Measurements from ENCODE around the gene OR5K4. TPM values are rescaled to one million over a fixed set of nuclear protein-coding genes. Genes with fewer than 3 reads are reported as not detected.

Gene OR5K4
- total and polyA plus RNA-seq, 2 of the 4 experiments (the other 2 are of a cell fraction): not detected

DNA sequence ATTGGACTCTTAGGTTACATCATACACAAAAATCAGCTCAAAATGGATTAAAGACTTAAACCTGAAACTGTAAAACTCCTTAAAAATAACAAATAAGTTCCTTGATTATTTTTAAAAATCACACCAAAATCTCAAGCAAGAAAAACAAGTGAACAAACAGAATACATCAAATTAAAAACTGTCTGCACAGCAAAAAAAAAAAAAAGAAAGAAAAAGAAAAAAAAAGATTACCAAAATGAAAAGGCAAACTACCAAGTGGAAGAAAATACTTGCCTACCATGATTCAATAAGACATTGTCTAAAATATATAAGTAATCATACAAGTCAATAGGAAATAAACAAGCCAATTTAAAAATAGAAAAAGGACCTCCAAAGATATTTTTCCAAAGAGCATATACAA, 17.5 kb downstream of the OR5K4 start:
- no peaks in the 10 kb centered on the region for H3K27me3 ChIP-seq (ENCODE audit: control insufficient read depth, insufficient read depth, low read length)
- no peak overlapping the region for H2AK5ac ChIP-seq (ENCODE audit: low read depth, low read length)
- no peak overlapping the region for H3K9ac ChIP-seq (ENCODE audit: low read depth, low read length)
- no peaks in the 10 kb centered on the region for H3K9me3 ChIP-seq (ENCODE audit: control insufficient read depth, insufficient read depth, low read length)
- dilution Hi-C loops (cut with HindIII; ENCODE audit: low sequenced_read_pairs, unreplicated experiment) (no loop called here), intact Hi-C loops (cut with micrococcal nuclease) (no loop called here), in situ Hi-C loops (cut with MboI; ENCODE audit: low sequenced_read_pairs) (loop anchor here (25.0 kb wide), 1 partner anchor 91 kb away; the partner anchor contains the start of gene OR5K1)
- H3K4me3 ChIP-seq (ENCODE audit: insufficient read depth, low read depth, low read length): no peak overlapping the region
- H4K8ac ChIP-seq (ENCODE audit: low read depth in 2 of 2, low read length in 2 of 2): no peak overlapping the region
- no peak overlapping the region for H3K18ac ChIP-seq (ENCODE audit: low read depth, low read length)
- ATAC-seq (ENCODE audit: low read depth): no peak
- H3K56ac ChIP-seq (ENCODE audit: extremely low read depth, insufficient read depth, low read length): no peak overlapping the region
- TF ChIP-seq, protein P1, sequence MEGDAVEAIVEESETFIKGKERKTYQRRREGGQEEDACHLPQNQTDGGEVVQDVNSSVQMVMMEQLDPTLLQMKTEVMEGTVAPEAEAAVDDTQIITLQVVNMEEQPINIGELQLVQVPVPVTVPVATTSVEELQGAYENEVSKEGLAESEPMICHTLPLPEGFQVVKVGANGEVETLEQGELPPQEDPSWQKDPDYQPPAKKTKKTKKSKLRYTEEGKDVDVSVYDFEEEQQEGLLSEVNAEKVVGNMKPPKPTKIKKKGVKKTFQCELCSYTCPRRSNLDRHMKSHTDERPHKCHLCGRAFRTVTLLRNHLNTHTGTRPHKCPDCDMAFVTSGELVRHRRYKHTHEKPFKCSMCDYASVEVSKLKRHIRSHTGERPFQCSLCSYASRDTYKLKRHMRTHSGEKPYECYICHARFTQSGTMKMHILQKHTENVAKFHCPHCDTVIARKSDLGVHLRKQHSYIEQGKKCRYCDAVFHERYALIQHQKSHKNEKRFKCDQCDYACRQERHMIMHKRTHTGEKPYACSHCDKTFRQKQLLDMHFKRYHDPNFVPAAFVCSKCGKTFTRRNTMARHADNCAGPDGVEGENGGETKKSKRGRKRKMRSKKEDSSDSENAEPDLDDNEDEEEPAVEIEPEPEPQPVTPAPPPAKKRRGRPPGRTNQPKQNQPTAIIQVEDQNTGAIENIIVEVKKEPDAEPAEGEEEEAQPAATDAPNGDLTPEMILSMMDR (conservative IDR thresholded peaks at IDR 0.05; ENCODE audit: low read depth, low read length): no peak
- TF ChIP-seq CHD1 (IDR thresholded peaks at IDR 0.05; ENCODE audit: low read depth, low read length) (no peak), MAFK (IDR thresholded peaks at IDR 0.05; ENCODE audit: low read depth, low read length) (peak; percentile 57)
- POLR2A ChIA-PET (ENCODE audit: unreplicated experiment): no interaction called here
- H2BK15ac ChIP-seq (ENCODE audit: low read depth, low read length): no peak overlapping the region
- H3K4ac ChIP-seq (ENCODE audit: low read depth, low read length): no peak overlapping the region
- H3K4me1 ChIP-seq (ENCODE audit: control insufficient read depth, insufficient read depth, low read length): no peaks in the 10 kb centered on the region
- no peak overlapping the region for H4K5ac ChIP-seq (ENCODE audit: low read depth, low read length)
- no peak overlapping the region for H3K14ac ChIP-seq (replicated peaks; ENCODE audit: low read depth, low read length)
- H4K91ac ChIP-seq (ENCODE audit: insufficient read depth, low read depth, low read length): no peak overlapping the region
- no peak overlapping the region for H2AFZ ChIP-seq (replicated peaks; ENCODE audit: low read length, poor library complexity)
- H2BK120ac ChIP-seq (ENCODE audit: low read depth, low read length): no peak overlapping the region
- no peaks in the 10 kb centered on the region for H4K20me1 ChIP-seq (ENCODE audit: insufficient read depth, low read length)
- no peaks in the 10 kb centered on the region for H3K36me3 ChIP-seq (ENCODE audit: control insufficient read depth, insufficient read depth, low read length)
- H3K9me1 ChIP-seq (ENCODE audit: insufficient read depth, low read length): no peaks in the 10 kb centered on the region
- H3K27ac ChIP-seq (ENCODE audit: insufficient read depth, low read length): no peak overlapping the region
- H2BK5ac ChIP-seq (ENCODE audit: low read depth, low read length, poor library complexity, severe bottlenecking): no peak overlapping the region
- H2AK9ac ChIP-seq (replicated peaks; ENCODE audit: low read depth, low read length, poor library complexity): no peak overlapping the region
- no peak for DNase-seq
- no peak overlapping the region for H2BK20ac ChIP-seq (ENCODE audit: low read depth, low read length)
- H3K4me2 ChIP-seq (ENCODE audit: low read depth, low read length): no peak overlapping the region
- no TSS peak for BruUV-seq (replicated peaks)
- CTCF ChIA-PET: no interaction called here
- no peaks in the 10 kb centered on the region for H3K79me1 ChIP-seq (ENCODE audit: low read depth in 1 of 2, low read length in 2 of 2)
- no peak overlapping the region for H3K23ac ChIP-seq (ENCODE audit: low read depth, low read length)

Data from IMR-90 (cell line).